Central memory CD8-positive, alpha-beta T cell (primary cell): ENCODE measurements around the gene NOTCH2.

ENCODE experiments used
- ATAC-seq: fragments of 150-1000 bp; cut with Tn5 transposase; replicated peaks from 2 replicates; pipeline ENCODE4 v1.10.0; 2022; ENCODE audit warnings: mild to moderate bottlenecking, moderate FRiP score, moderate number of reproducible peaks; ENCODE audit not compliant: poor library complexity, severe bottlenecking; ENCODE audit errors: extremely low read depth
- DNase-seq, 2 donors: peaks; one replicate each; pipeline ENCODE4 v3.0.0; 2021; ENCODE audit warnings: low spot score in 2 of 2
- H3K27ac Mint-ChIP-seq: one replicate; pipeline ENCODE4 v1.8.0; 2022; ENCODE audit warnings: low read depth, mild to moderate bottlenecking, moderate library complexity, mixed read lengths
- H3K27me3 Mint-ChIP-seq: one replicate; pipeline ENCODE4 v1.8.0; 2022; ENCODE audit warnings: mixed read lengths
- H3K36me3 Mint-ChIP-seq: one replicate; pipeline ENCODE4 v1.8.0; 2022; ENCODE audit warnings: mild to moderate bottlenecking, moderate library complexity, mixed read lengths; ENCODE audit not compliant: insufficient read depth
- H3K4me1 Mint-ChIP-seq: one replicate; pipeline ENCODE4 v1.8.0; 2022; ENCODE audit warnings: mixed read lengths
- H3K4me3 Mint-ChIP-seq: one replicate; pipeline ENCODE4 v1.8.0; 2022; ENCODE audit warnings: mild to moderate bottlenecking, moderate library complexity, mixed read lengths
- H3K9me3 Mint-ChIP-seq: one replicate; pipeline ENCODE4 v1.8.0; 2022; ENCODE audit warnings: mixed read lengths

The NOTCH2 gene

DNA sequence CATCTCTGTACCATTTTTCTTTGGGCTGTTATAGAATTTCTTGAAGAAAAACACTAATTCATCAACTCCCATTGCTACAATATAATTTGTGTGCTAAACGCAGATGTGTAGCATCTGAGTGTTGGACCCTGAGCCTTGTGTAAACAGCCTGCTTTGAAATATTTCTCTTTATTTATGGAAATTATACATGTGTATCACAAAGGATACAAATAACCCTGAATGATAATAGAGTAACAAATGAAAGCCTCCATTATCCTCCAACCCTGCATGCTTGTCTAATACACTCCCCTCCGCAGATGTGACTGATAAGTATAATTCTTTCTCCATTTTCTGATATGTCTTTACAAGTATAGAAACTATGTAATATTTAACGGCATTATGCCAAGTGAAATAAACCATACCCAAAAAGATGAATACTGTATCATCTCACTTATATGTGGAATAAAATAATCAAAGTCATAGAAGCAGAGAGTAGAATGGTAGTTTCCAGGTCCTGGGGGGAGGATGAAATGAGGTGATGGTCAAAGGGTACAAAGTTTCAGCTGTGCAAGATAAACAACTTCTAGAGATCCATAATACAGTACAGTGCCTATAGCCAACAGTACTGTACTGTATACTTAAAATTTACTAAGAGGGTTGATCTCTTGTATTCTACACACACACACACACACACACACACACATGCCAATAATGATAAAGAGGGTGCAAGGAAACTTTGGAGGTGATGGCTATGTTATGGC lies 170.3 kb downstream of the NOTCH2 start:
- no peak overlapping the region for H3K27ac Mint-ChIP-seq
- H3K4me1 Mint-ChIP-seq, result no peaks in the 10 kb centered on the region
- DNase-seq, result no peak
- H3K4me3 Mint-ChIP-seq, result no peak overlapping the region
- peaks cover 2% of the 10 kb centered on the region for H3K36me3 Mint-ChIP-seq
- peaks cover 17% of the 10 kb centered on the region for H3K27me3 Mint-ChIP-seq
- H3K9me3 Mint-ChIP-seq, result no peaks in the 10 kb centered on the region
- no peak for ATAC-seq

DNA sequence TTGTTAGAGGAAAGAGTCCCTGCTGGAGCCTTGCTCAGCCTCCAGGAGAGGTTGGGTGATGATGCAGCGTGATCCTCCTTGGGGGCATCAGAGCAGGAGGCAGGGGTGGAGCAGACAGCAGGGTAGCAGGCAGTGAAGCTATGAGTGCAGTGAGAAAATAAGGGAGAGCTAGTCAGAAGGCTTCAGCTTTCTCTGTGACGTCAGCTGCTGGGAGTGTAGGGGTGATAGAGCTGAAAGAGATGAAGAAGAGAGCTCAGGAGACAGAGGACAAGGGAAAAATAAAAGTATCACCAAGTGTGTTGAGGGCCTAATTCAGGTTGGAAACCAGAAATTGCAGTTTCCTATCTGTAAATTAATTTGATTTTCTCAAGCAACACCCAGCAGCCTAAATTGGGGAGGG lies 170.9 kb downstream of the NOTCH2 start:
- H3K9me3 Mint-ChIP-seq, result no peaks in the 10 kb centered on the region
- no peak overlapping the region for H3K4me3 Mint-ChIP-seq
- no peaks in the 10 kb centered on the region for H3K4me1 Mint-ChIP-seq
- H3K27me3 Mint-ChIP-seq, result peaks cover 12% of the 10 kb centered on the region
- DNase-seq (no peak), ATAC-seq (no peak)
- peaks cover 2% of the 10 kb centered on the region for H3K36me3 Mint-ChIP-seq
- H3K27ac Mint-ChIP-seq, result no peak overlapping the region

DNA sequence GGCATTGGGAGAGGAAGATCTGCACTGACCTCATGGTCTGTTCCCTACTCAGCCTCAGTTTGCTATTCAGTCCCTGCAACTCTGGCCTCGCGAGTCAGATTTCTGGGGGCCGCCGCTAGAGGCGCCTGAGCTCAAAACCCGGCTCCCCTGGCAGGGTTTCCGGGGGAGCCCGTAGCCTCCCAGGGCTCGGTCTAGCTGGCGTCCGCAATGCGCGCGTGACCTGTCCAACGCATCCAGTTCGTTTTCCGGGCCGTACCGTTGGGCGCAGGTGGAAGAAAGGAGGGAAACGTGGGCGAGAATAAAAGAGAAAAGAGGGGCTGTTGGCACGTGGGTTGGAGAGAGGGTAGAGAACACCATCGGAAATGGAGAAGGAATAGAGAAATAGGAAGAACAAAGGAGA lies 173.2 kb downstream of the NOTCH2 start, which contains the start of gene ADAM30:
ADAM30 (minus strand) TSS at position 213 of the 400 bp plus-strand sequence; CDS start at position 34, 179 bp downstream.
- H3K27me3 Mint-ChIP-seq, result peaks cover 10% of the 10 kb centered on the region
- H3K4me1 Mint-ChIP-seq, result no peaks in the 10 kb centered on the region
- H3K9me3 Mint-ChIP-seq, result no peaks in the 10 kb centered on the region
- ATAC-seq (no peak), DNase-seq (no peak)
- H3K27ac Mint-ChIP-seq, result no peak within 1 kb of the TSS
- H3K36me3 Mint-ChIP-seq, result peaks cover 2% of the 10 kb centered on the region
- H3K4me3 Mint-ChIP-seq, result no peak within 1 kb of the TSS

GRCh38 chr1:119895102-119895501 lies 174.4 kb downstream of the NOTCH2 start:
- no peak overlapping the region for H3K27ac Mint-ChIP-seq
- H3K36me3 Mint-ChIP-seq, result no peaks in the 10 kb centered on the region
- no peaks in the 10 kb centered on the region for H3K9me3 Mint-ChIP-seq
- H3K27me3 Mint-ChIP-seq, result peaks cover 19% of the 10 kb centered on the region
- H3K4me3 Mint-ChIP-seq, result no peak overlapping the region
- ATAC-seq, result no peak
- no peak for DNase-seq
- H3K4me1 Mint-ChIP-seq, result no peaks in the 10 kb centered on the region

- Mint-ChIP-seq H3K9me3 (no peaks in the 10 kb centered on the region), H3K36me3 (no peaks in the 10 kb centered on the region), H3K27me3 (peaks cover 27% of the 10 kb centered on the region), H3K27ac (no peak overlapping the region), H3K4me3 (no peak overlapping the region), H3K4me1 (no peaks in the 10 kb centered on the region)
- ATAC-seq (no peak), DNase-seq (no peak)
These were observed 175.4 kb downstream of the NOTCH2 start for GRCh38 chr1:119893827-119894700.

DNA sequence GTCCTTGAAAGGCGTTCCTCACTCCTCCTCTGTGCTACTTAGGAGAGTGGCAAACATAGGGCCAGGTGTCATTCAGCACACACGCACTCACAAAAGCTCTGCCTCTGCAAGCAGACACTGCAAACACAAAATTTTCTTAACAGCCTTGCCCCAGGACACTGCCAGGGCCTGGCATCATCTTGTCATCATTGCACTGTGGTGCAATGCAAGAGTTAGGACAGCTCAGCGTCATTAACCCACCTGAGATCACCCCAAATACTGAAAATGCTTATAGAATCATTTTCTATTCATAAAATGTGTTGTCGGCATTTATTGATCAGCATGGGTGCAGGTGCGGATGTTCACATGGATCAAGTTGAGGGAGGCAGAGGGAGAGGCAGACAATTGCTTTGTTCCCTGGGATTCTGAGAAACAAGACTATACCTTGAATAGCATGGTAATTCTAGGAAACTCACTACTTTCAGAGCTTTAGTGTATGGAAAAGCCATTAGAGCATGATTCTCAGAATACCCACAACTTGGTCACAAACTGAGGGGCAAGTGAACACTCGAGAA lies 176.1 kb downstream of the NOTCH2 start:
- no peak overlapping the region for H3K27ac Mint-ChIP-seq
- H3K9me3 Mint-ChIP-seq, result peaks cover 6% of the 10 kb centered on the region
- DNase-seq (no peak), ATAC-seq (no peak)
- H3K4me1 Mint-ChIP-seq, result no peaks in the 10 kb centered on the region
- peaks cover 34% of the 10 kb centered on the region for H3K27me3 Mint-ChIP-seq
- H3K36me3 Mint-ChIP-seq, result no peaks in the 10 kb centered on the region
- H3K4me3 Mint-ChIP-seq, result no peak overlapping the region

DNA sequence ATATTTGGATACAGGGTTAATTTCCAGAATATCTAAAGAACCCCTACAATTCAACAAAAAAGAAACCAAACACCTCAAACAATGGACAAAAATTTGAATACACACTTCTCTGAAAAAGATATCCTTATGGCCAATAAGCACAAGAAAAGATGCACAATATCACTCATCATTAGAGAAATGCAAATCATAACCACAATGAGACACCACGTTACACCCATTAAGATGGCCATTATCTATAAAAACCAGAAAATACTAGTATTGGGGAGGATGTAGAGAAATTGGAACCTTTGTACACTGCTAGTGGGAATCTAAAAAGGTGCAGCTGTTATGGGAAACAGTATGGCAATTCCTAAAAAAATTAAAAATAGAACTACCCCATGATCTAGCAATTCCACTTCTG lies 178.1 kb downstream of the NOTCH2 start:
- Mint-ChIP-seq H3K27ac (no peak overlapping the region), H3K4me1 (no peaks in the 10 kb centered on the region), H3K4me3 (no peak overlapping the region), H3K27me3 (peaks cover 39% of the 10 kb centered on the region), H3K9me3 (peaks cover 8% of the 10 kb centered on the region), H3K36me3 (no peaks in the 10 kb centered on the region)
- DNase-seq (no peak), ATAC-seq (no peak)

GRCh38 chr1:119888476-119888875 lies 181.0 kb downstream of the NOTCH2 start:
- Mint-ChIP-seq H3K4me1 (no peaks in the 10 kb centered on the region), H3K27ac (no peak overlapping the region), H3K36me3 (no peaks in the 10 kb centered on the region), H3K4me3 (no peak overlapping the region), H3K27me3 (peaks cover 30% of the 10 kb centered on the region), H3K9me3 (peaks cover 8% of the 10 kb centered on the region)
- DNase-seq (no peak), ATAC-seq (no peak)

GRCh38 chr1:119887427-119887826 lies 182.0 kb downstream of the NOTCH2 start:
- Mint-ChIP-seq H3K36me3 (no peaks in the 10 kb centered on the region), H3K27me3 (peaks cover 30% of the 10 kb centered on the region), H3K27ac (no peak overlapping the region), H3K4me1 (no peaks in the 10 kb centered on the region), H3K4me3 (no peak overlapping the region), H3K9me3 (peaks cover 8% of the 10 kb centered on the region)
- ATAC-seq (no peak), DNase-seq (no peak)

- ATAC-seq, result no peak
- peak; percentile 25 to 34 for DNase-seq
- H3K27me3 Mint-ChIP-seq, result peaks cover 31% of the 10 kb centered on the region
These were observed 183.3 kb downstream of the NOTCH2 start for GRCh38 chr1:119885903-119886783.

DNA sequence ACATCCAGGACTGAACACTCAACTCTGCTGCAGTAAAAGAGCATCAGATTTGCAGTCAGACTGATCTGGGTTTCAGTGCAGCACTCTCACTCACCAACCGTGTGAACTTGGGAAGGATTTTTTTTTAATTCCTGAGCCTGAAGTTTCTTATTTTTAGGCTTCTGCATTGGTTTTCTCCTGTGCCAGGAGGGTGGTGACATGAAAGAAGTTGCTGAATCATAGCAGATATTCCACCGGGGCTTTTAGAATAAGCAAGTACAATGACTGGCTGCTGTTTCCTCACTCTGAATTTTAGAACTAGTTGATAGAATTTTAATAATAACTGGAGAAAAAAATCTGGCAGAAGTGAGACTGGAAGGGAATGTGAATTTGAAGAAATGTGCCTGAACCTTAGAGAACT lies 184.8 kb downstream of the NOTCH2 start:
- no peak overlapping the region for H3K4me3 Mint-ChIP-seq
- H3K36me3 Mint-ChIP-seq, result no peaks in the 10 kb centered on the region
- no peaks in the 10 kb centered on the region for H3K4me1 Mint-ChIP-seq
- H3K27ac Mint-ChIP-seq, result no peak overlapping the region
- no peak for ATAC-seq
- peaks cover 35% of the 10 kb centered on the region for H3K27me3 Mint-ChIP-seq
- peaks cover 8% of the 10 kb centered on the region for H3K9me3 Mint-ChIP-seq
- no peak for DNase-seq

More at GRCh38 chr1:119885903-119886783, 183.3 kb downstream of the NOTCH2 start:
- Mint-ChIP-seq H3K4me3 (no peak overlapping the region), H3K9me3 (peaks cover 8% of the 10 kb centered on the region), H3K36me3 (no peaks in the 10 kb centered on the region), H3K27ac (no peak overlapping the region), H3K4me1 (no peaks in the 10 kb centered on the region)

DNA sequence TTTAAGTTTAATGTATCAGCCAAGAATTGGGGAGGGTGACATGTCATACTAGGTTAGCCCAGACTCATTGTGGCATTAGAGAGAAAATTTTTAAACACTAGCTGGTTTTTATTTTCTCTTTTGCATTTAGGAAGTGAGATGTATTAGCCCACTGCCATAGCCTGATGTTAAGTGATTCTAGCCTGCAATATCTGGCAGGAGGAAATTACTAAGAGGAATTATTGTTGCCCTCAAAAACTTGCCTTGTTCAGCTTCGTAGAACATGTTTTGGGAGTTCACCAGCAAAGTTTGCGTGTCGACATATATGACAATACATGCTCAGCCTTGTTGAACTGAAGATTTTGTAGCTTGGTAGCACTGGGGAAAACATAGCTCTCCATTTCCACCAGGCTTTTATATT lies 185.6 kb downstream of the NOTCH2 start:
- ATAC-seq (no peak), DNase-seq (no peak)
- Mint-ChIP-seq H3K4me1 (no peaks in the 10 kb centered on the region), H3K4me3 (no peak overlapping the region), H3K36me3 (no peaks in the 10 kb centered on the region), H3K9me3 (peaks cover 8% of the 10 kb centered on the region), H3K27me3 (peaks cover 32% of the 10 kb centered on the region), H3K27ac (no peak overlapping the region)
